Amniotic epithelial cell (primary cell): ENCODE data around the gene RAB3A.

Experiments used
- DNase-seq: peaks from one replicate; pipeline ENCODE4 v3.0.0-alpha.2; 2010; ENCODE audit warnings: low read depth

The RAB3A gene, protein sequence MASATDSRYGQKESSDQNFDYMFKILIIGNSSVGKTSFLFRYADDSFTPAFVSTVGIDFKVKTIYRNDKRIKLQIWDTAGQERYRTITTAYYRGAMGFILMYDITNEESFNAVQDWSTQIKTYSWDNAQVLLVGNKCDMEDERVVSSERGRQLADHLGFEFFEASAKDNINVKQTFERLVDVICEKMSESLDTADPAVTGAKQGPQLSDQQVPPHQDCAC

GRCh38 chr19:18203863-18204393, at the start of gene RAB3A:
TSS of gene RAB3A (minus strand) at chr19:18204042. CDS start at chr19:18202740, 1,302 bp downstream.
- peak; percentile 100 for DNase-seq

GRCh38 chr19:18253130-18253529, 49.3 kb upstream of the RAB3A start:
- DNase-seq = no peak

DNA sequence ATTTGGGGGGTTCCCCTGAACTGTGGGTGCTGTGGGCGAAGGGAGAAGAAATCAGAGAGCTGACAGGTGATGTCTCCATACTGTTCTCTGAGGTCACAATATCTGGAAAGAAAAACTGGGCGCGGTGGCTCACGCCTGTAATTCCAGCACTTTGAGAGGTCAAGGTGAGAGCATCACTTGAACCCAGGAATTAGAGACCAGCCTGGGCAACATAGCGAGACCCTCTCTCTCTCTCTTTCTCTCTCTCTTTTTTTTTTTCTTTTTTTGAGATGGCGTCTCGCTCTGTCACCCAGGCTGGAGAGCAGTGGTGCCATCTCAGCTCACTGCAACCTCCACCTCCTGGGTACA, 48.5 kb upstream of the RAB3A start:
- no peak for DNase-seq

- peak; percentile 43 for DNase-seq
Observed at GRCh38 chr19:18251587-18252369, 47.9 kb upstream of the RAB3A start.

GRCh38 chr19:18249834-18250233, 46.0 kb upstream of the RAB3A start:
- no peak for DNase-seq

GRCh38 chr19:18245297-18245696, 41.5 kb upstream of the RAB3A start:
- DNase-seq = no peak

DNA sequence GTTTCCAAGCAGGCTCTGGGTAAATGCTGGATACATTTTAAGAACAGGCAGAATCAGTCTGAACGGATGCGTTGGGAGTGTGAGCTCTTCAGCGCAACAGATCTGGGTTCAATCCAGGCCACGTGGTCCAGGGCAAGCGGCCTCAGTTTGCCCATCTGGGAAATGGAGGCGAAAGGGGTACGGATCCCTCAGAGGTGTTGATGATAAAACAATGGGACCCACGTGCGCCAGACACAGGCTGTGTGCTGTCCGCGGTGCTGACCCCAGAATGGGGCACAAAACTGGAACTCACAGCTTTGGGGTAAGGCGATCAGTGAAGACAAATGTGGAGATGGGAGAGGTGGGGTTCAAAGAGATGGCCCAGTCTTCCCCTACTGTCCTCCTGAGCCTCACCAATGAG, 35.5 kb upstream of the RAB3A start:
- no peak for DNase-seq

DNA sequence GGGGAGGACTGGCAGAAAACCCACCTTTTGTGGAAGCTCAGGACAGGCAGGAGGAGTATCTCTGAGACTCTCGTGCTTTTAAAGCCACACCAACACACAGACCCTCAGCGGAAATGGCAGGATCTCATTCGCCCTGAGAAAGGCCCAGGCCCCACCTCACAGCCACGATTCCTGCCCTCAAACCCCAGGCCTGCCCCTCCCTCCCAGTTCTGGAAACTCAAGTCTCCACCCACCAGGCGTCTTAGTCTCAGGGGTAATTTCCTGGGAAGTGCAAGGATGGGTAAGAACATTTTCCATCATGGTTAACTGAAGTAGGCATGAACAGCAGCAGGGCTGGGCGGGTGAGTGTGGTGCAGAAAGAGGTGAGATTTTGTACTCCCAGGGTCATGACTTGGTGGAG, 30.4 kb upstream of the RAB3A start:
- no peak for DNase-seq

DNA sequence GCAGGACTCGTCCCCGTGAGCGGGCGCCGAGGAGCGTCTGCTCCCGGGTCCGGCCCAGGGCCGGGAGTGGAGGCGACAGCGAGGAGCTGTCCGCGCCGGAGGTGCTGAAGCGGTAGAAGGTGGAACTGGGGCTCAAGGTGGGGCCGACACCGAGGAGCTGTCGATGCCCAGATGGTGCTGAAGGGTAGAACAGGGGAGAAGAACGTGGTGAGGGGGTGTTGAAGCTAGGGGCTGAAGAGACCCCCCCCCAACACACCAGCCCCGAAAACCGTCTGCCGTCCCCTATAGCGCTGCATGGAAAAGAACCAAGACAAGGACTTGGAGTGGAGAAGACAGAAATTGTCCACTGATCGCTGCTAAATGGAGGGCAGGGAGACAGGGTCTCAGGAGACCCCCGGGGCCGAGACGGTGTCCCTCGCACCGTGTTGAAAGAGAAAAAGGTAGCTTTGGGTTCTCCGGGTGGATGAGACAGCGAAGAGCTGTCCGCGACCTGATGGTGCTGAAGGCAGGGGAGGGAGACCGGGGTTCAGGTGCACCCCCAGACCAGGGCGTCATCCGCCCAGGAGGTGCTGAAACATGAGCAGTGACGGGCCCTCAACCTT, 29.5 kb upstream of the RAB3A start:
- DNase-seq = peak; percentile 40

GRCh38 chr19:18232540-18233223, 28.8 kb upstream of the RAB3A start:
- no peak for DNase-seq

GRCh38 chr19:18231775-18232174, 27.9 kb upstream of the RAB3A start:
- DNase-seq = no peak

- DNase-seq = no peak
Observed at GRCh38 chr19:18230941-18231734, 27.3 kb upstream of the RAB3A start.

DNA sequence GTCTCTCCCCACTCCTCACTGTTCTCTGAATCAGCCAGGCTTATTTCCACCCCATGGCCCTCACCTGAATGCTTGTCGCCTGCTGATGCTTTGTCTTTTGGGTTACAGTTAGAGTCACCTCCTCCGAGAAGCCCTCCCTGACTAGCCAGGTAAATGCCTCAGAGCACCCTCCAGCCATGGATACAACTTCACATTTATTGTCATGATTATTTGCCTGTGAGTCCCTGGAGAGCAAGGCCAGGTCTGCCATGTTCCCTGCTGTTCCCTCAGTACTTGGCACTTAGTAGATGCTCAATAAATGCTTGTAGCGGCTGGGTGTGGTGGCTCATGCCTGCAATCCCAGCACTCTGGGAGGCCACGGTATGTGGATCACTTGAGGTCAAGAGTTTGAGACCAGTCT, 26.1 kb upstream of the RAB3A start:
- DNase-seq = no peak

DNA sequence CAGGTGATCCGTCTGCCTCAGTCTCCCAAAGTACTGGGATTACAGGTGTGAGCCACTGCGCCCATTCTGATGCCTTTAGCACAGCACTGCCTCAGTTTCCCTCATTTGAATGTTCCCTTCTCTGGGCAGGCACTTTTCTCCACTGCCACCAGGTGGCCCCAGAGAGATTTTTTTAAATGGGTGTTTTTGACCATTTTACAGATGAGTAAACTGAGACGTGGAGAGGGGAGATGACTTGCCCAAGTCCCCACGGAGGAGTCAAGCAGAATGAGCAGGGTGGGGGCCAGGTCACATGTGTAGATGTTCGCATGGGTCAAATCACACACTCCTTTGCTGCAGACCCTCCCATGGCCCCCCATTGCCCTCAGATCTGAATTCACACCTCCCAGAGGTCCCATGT, 25.6 kb upstream of the RAB3A start:
- no peak for DNase-seq

DNA sequence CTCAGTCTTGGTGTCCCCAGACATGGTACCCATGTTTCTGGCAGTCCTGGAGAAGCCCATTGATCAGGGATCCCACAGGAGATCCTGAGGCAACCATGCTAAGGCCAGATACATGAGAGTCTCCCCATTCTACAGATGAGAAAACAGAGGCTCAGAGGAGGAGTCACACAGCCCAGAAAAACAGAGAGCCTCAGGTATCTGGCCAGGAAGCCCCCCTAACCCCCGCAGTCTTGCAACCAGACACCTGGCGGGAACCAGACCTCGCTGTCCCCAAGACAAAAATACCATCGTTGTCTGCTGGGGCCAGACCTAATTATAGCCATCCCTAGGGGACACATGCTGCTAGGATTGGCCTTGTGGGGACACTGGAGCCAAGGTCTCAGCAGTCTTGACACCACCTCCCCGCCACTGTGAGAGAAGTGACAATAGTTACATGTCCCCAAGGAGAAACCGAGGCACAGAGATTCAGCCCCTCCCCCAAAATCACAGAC, 24.0 kb upstream of the RAB3A start:
- no peak for DNase-seq

DNA sequence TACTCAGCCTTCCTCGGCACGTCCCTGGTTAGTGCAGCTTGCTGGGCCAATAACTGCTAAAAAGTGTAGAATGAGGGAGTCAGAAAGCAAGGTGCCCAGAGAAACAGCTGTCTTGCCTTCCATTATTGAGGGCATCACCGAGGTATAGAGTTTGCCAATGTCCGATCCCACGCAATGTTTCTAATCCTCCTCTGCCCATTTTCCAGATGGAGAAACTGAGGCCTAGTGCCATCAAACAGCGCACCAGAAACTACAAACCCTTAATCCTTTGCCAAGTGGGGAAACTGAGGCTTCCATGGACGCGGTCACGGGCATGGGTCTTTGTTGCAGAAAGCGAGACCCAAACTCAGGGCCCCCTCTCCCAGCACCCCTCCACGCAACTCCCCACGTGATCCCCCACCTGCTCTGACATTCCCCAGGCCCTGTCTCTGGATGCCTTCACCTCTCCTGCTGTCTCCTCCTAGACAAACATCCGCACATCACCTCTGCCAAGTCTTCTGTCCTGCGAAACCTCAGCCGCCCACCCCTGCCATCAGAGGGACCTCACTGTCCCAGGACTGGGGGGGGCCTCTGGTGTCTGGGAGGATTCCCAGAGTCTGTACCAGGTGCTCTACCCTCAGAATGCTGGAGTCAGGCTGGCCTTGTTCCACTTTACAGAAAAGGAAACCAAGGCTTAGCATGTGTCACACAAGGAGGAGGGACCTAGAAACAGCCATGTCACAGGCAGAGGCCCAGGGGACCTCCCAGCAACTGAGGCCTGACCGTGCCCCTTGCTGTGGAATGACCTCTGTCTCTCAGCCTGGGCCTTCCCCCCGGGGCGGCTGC, 23.3 kb upstream of the RAB3A start:
- no peak for DNase-seq

DNA sequence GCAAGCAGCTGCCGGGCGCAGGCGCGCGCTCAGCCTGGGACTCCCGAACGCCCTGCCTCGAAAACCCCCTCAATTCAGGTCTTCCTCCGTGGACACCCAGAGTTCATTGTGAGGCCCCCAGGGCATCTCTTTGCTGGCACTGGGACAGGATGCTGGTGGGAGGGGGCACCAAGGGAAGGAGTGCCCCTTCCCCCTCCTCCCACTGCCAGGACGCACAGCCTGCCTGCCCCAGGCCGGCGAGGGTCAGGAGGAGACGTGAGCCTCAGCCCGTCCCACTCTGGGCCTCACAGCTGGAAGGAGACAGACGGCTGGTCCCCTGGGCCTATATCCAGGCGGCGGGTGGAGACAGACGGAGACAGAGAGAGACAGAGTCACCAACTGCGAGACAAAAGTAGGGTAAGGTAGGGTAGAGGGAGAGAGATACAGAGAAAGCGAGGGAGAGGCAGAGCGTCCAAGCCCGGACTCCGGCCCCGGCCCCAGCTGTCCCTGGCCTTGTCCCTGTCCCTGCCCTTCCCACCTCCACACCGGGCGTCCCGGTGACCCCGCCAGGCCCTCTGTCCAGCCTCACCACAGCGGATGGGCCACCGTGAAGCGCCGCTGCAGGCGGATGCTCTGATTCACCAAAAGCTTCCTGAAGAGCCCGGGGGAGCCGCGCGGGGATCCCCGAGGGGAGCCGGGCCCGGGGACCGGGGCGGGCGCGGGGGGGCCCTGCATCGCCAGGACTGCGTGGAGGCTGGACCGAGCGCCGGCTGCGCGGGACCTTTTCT, 22.0 kb upstream of the RAB3A start, which contains the start of gene PDE4C:
Gene PDE4C (minus strand): TSS at position 737 of the 767 bp plus-strand sequence. CDS start 23 bp downstream, at position 714.
- DNase-seq = no peak

DNA sequence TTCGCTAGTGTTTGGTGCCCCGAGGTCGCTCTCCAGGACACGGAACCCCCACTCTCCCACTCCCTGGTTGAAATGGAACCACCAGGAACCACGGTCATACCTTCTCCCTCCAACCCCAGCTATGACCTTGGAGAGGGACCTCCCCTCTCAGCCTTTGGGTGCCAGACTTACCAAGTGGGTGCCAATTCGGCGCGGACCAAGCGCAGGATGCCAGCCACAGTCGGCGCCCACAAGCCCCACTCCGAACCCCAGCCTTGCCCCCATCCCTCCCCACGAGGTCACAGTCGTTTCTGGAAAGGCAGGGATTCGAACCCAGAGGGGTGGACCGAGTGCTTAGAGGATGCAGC, 21.5 kb upstream of the RAB3A start:
- no peak for DNase-seq

- peak; percentile 98 for DNase-seq
Observed at GRCh38 chr19:18224525-18225354, 20.9 kb upstream of the RAB3A start.
